HCT116 (cell line): ENCODE data around the gene LSP1. TPM values are rescaled to one million over a fixed set of nuclear protein-coding genes. Genes with fewer than 3 reads are reported as not detected.
"Not testable (repeated sequence)": the region's sequence is repeated elsewhere in the genome, so short reads cannot be mapped to it uniquely, and the experiment has no call there.

ENCODE experiments used
- ATAC-seq: fragments of 200-7000 bp; cut with Tn5 transposase; 2 replicates; pipeline ENCODE4 v1.9.1; 2020; ENCODE audit warnings: mild to moderate bottlenecking, moderate library complexity
- BruUV-seq: library from RNA; stranded (reverse); fragments of 400-500 nt; replicated peaks from 2 replicates; lab custom pipeline; 2021; lab: Mats Ljungman, UMichigan
- CTCF ChIA-PET: fragments of 300-600 bp; sonication (Branson Sonifier 250); formaldehyde crosslinking; loops from one replicate; lab custom pipeline; 2021; ENCODE audit warnings: antibody characterized with exemption; lab: Charles Lee
- POLR2A ChIA-PET: fragments of 300-600, 350-600 bp; sonication (Branson Sonifier 250); formaldehyde crosslinking; loops from one replicate; lab custom pipeline; 2021; ENCODE audit warnings: antibody characterized with exemption; lab: Charles Lee
- RAD21 ChIA-PET, 2 experiments: fragments of 300-600 bp; sonication (Branson Sonifier 250); formaldehyde crosslinking; loops; one replicate each; lab custom pipeline; 2023; ENCODE audit warnings: low total read pairs in 2 of 2; ENCODE audit not compliant: uncharacterized antibody in 2 of 2, unreplicated experiment in 2 of 2, low non-redundant PET in 1 of 2; lab: Charles Lee
- DNase-seq: peaks from one replicate; pipeline ENCODE4 v3.0.0-alpha.2; 2010; ENCODE audit warnings: low read depth, low spot score
- H2AFZ ChIP-seq: fragments of 200-600 bp; shearing (Covaris generic), sonication (generic); 2 replicates; pipeline ENCODE4 v1.6.1; 2017; ENCODE audit warnings: low read depth, mixed run types, mixed read lengths, antibody characterized with exemption, low read length; ENCODE audit not compliant: poor library complexity, severe bottlenecking
- H3K27ac ChIP-seq: 2 replicates; pipeline ENCODE4 v1.5.1; 2012; ENCODE audit warnings: low read depth, low read length
- H3K27me3 ChIP-seq: fragments of 200-600 bp; sonication (generic); 2 replicates; pipeline ENCODE4 v1.6.1; 2016; ENCODE audit warnings: mixed run types, low read length, mixed read lengths; ENCODE audit not compliant: insufficient read depth
- H3K36me3 ChIP-seq, 2 experiments: fragments of 200-500 bp in 1 of 2; fragments of 200-600 bp in 1 of 2; sonication (Bioruptor generic) in 1 of 2; sonication (generic) in 1 of 2; 2 replicates each; pipeline versions ENCODE4 v1.5.1 to v1.6.1; 2014 to 2016; ENCODE audit warnings: low read length in 2 of 2, inconsistent platforms in 1 of 2, mixed read lengths in 1 of 2, mixed run types in 1 of 2; ENCODE audit not compliant: insufficient read depth in 2 of 2, control insufficient read depth in 1 of 2
- H3K4me1 ChIP-seq, 2 experiments: fragments of 200-600 bp in 1 of 2; sonication (generic) in 1 of 2; 2 replicates each; pipeline versions ENCODE4 v1.5.1 to v1.6.1; 2012 to 2017; ENCODE audit warnings: low read length in 2 of 2, inconsistent platforms in 1 of 2, mild to moderate bottlenecking in 1 of 2, mixed read lengths in 1 of 2, mixed run types in 1 of 2, moderate library complexity in 1 of 2; ENCODE audit not compliant: insufficient read depth in 2 of 2, control insufficient read depth in 1 of 2
- H3K4me2 ChIP-seq: fragments of 200-600 bp; sonication (generic); 2 replicates; pipeline ENCODE4 v1.6.1; 2017; ENCODE audit warnings: mixed run types, low read length, mixed read lengths
- H3K4me3 ChIP-seq, 2 experiments: fragments of 200-600 bp in 1 of 2; sonication (generic) in 1 of 2; replicated peaks in 1 of 2; 2 replicates each; pipeline ENCODE4 v1.5.1; 2011 to 2016; ENCODE audit warnings: low read length in 2 of 2, control low read depth in 1 of 2, low read depth in 1 of 2, mild to moderate bottlenecking in 1 of 2, mixed read lengths in 1 of 2, mixed run types in 1 of 2
- H3K79me2 ChIP-seq: fragments of 200-600 bp; sonication (generic); 2 replicates; pipeline ENCODE4 v1.6.1; 2017; ENCODE audit warnings: mild to moderate bottlenecking, mixed run types, low read length, moderate library complexity, mixed read lengths; ENCODE audit not compliant: insufficient read depth
- H3K9ac ChIP-seq: fragments of 200-600 bp; sonication (generic); 2 replicates; pipeline ENCODE4 v1.6.1; 2016; ENCODE audit warnings: low read length, mixed read lengths
- H3K9me2 ChIP-seq: fragments of 200-600 bp; sonication (generic), shearing (Covaris generic); 2 replicates; pipeline ENCODE4 v1.6.1; 2017; ENCODE audit warnings: mixed run types, mild to moderate bottlenecking, moderate library complexity; ENCODE audit not compliant: insufficient read depth
- H3K9me3 ChIP-seq, 2 experiments: fragments of 200-500 bp in 1 of 2; fragments of 200-600 bp in 1 of 2; sonication (Bioruptor generic) in 1 of 2; sonication (generic) in 1 of 2; 2 replicates each; pipeline ENCODE4 v1.6.1; 2014 to 2017; ENCODE audit warnings: low read length in 2 of 2, mixed read lengths in 2 of 2, inconsistent platforms in 1 of 2, low read depth in 1 of 2, mild to moderate bottlenecking in 1 of 2, mixed run types in 1 of 2, moderate library complexity in 1 of 2; ENCODE audit not compliant: control insufficient read depth in 1 of 2, insufficient read depth in 1 of 2
- H4K20me1 ChIP-seq: fragments of 200-600 bp; sonication (generic), shearing (Covaris generic); 2 replicates; pipeline ENCODE4 v1.6.1; 2017; ENCODE audit warnings: mixed run types, mild to moderate bottlenecking, moderate library complexity; ENCODE audit not compliant: insufficient read depth
- ATF3 ChIP-seq: IDR thresholded peaks from 2 replicates; pipeline ENCODE4 v1.6.1; 2012
- CBX3 ChIP-seq: IDR thresholded peaks from 2 replicates; pipeline ENCODE4 v1.6.1; 2012; ENCODE audit warnings: low read depth
- CEBPB ChIP-seq: IDR thresholded peaks from 2 replicates; pipeline ENCODE4 v1.6.1; 2012; ENCODE audit warnings: low read depth
- CTCF ChIP-seq, 3 experiments: fragments of 200-600 bp in 1 of 3; sonication (generic) in 1 of 3; IDR thresholded peaks in 2 of 3; conservative IDR thresholded peaks in 1 of 3; 2 replicates each; pipeline ENCODE4 v1.5.1; 2012 to 2017; ENCODE audit warnings: low read depth in 2 of 3, low read length in 2 of 3, antibody characterized with exemption in 1 of 3, borderline replicate concordance in 1 of 3, control low read depth in 1 of 3, mild to moderate bottlenecking in 1 of 3, mixed read lengths in 1 of 3, mixed run types in 1 of 3, moderate library complexity in 1 of 3; ENCODE audit not compliant: insufficient read depth in 1 of 3
- EGR1 ChIP-seq: IDR thresholded peaks from 2 replicates; pipeline ENCODE4 v1.6.1; 2012; ENCODE audit warnings: low read depth
- EZH2phosphoT487 ChIP-seq: fragments of 200-600 bp; IDR thresholded peaks from 2 replicates; pipeline ENCODE4 v1.6.1; 2018; ENCODE audit warnings: antibody characterized with exemption, borderline replicate concordance
- FOSL1 ChIP-seq: IDR thresholded peaks from 2 replicates; pipeline ENCODE4 v1.6.1; 2012; ENCODE audit warnings: low read depth
- JUND ChIP-seq: IDR thresholded peaks from 2 replicates; pipeline ENCODE4 v1.6.1; 2012
- MAX ChIP-seq: IDR thresholded peaks from 2 replicates; pipeline ENCODE4 v1.6.1; 2012
- POLR2A ChIP-seq: IDR thresholded peaks from 2 replicates; pipeline ENCODE4 v1.7.0; 2011; ENCODE audit warnings: borderline replicate concordance; ENCODE audit not compliant: insufficient read depth, insufficient read length; ENCODE audit errors: extremely low read depth
- POLR2AphosphoS5 ChIP-seq: IDR thresholded peaks from 2 replicates; pipeline ENCODE4 v1.6.1; 2011; ENCODE audit warnings: mild to moderate bottlenecking, low read depth, low read length, moderate library complexity
- RAD21 ChIP-seq: IDR thresholded peaks from 2 replicates; pipeline ENCODE4 v1.6.1; 2012; ENCODE audit warnings: low read depth, mild to moderate bottlenecking
- REST ChIP-seq: IDR thresholded peaks from 2 replicates; pipeline ENCODE4 v1.6.1; 2012; ENCODE audit warnings: low read depth
- YY1 ChIP-seq: IDR thresholded peaks from 2 replicates; pipeline ENCODE4 v1.6.1; 2011; ENCODE audit warnings: low read length, low read depth, moderate library complexity, mild to moderate bottlenecking; ENCODE audit not compliant: insufficient replicate concordance; ENCODE audit errors: extremely low read depth
- intact Hi-C: fragments of 100-400 bp; cut with micrococcal nuclease; formaldehyde crosslinking; loops from 2 replicates; pipeline ENCODE4 v1.10.0; 2022
- total RNA-seq: library from RNA; stranded (reverse); gene quantifications from one replicate; pipeline ENCODE4 v1.2.1, GENCODE V29; 2021; ENCODE audit not compliant: unreplicated experiment

Gene LSP1
- total RNA-seq, 1 experiment from 2014 or later = 1.3 TPM

GRCh38 chr11:1939006-1939625 is 86.2 kb downstream of the LSP1 start:
- Histone ChIP-seq H3K9ac (no peak overlapping the region), H3K27ac (no peak overlapping the region), H3K4me1 (peaks cover 0 to 9% of the 10 kb centered on the region in 2 experiments; a peak in 1 of 4 replicates), H4K20me1 (no peaks in the 10 kb centered on the region), H3K27me3 (no peaks in the 10 kb centered on the region), H3K79me2 (no peaks in the 10 kb centered on the region), H3K9me3 (no peaks in the 10 kb centered on the region), H3K4me3 (no peak overlapping the region), H3K36me3 (no peaks in the 10 kb centered on the region), H3K9me2 (no peaks in the 10 kb centered on the region), H3K4me2 (no peak overlapping the region), H2AFZ (no peak overlapping the region)
- RAD21 ChIA-PET = no interaction called here
- DNase-seq = no peak
- CTCF ChIA-PET = no interaction called here
- POLR2A ChIA-PET = no interaction called here
- BruUV-seq = no TSS peak
- no peak for ATAC-seq
- TF ChIP-seq MAX (no peak), REST (no peak), FOSL1 (no peak), EZH2phosphoT487 (no peak), JUND (no peak), ATF3 (no peak), CBX3 (no peak), POLR2A (no peak), CEBPB (no peak), POLR2AphosphoS5 (no peak), YY1 (no peak), EGR1 (no peak), CTCF (IDR thresholded peaks at IDR 0.05 in 2 of 3, conservative IDR thresholded peaks at IDR 0.05 in 1 of 3; ENCODE audit: borderline replicate concordance in 1 of 3, insufficient read depth in 1 of 3, low read depth in 2 of 3, low read length in 2 of 3) (no peak), RAD21 (no peak)
- TF ChIP-seq, all 23 proteins: peak for 0
- intact Hi-C loops = no loop called here

GRCh38 chr11:1939788-1940187 is 86.9 kb downstream of the LSP1 start:
- H3K36me3 ChIP-seq, CTCF ChIA-PET, H3K27me3 ChIP-seq, H4K20me1 ChIP-seq, H3K9me2 ChIP-seq, RAD21 ChIA-PET, POLR2A ChIA-PET, H3K9me3 ChIP-seq, ATAC-seq, DNase-seq, H3K9ac ChIP-seq, H3K79me2 ChIP-seq, H3K4me2 ChIP-seq, BruUV-seq, H3K4me3 ChIP-seq, H2AFZ ChIP-seq, H3K27ac ChIP-seq, H3K4me1 ChIP-seq: not testable (repeated sequence)
- intact Hi-C loops = loop anchor here (10.0 kb wide), 1 partner anchor 45 kb away; the partner anchor contains the start of gene PRR33
